ENCODE measurements around the gene RANGAP1. TPM values are rescaled to one million over a fixed set of nuclear protein-coding genes. Genes with fewer than 3 reads are reported as not detected.
A peak's percentile ranks its signal among the peaks of the same experiment; 100 is the strongest.

Gene RANGAP1
- total and polyA plus RNA-seq, 2 donors (not counting 1 experiment from before 2014, with no cell fraction given): 37.2 to 59.9 TPM

GRCh38 chr22:41263704-41264103 lies 22.3 kb downstream of the RANGAP1 start:
- peaks cover 3% of the 10 kb centered on the region for H3K79me2 ChIP-seq (ENCODE audit: control insufficient read depth, insufficient read depth, low read length)
- H3K4me3 ChIP-seq (replicated peaks in 1 of 4; ENCODE audit: control extremely low read depth in 1 of 4, insufficient read depth in 1 of 4, low read depth in 3 of 4, low read length in 4 of 4): no peak overlapping the region
- no peaks in the 10 kb centered on the region for H4K20me1 ChIP-seq (ENCODE audit: control insufficient read depth, extremely low read depth, insufficient read depth, low read length)
- H3K4me1 ChIP-seq (ENCODE audit: control insufficient read depth, extremely low read depth, insufficient read depth, low read length): no peaks in the 10 kb centered on the region
- no peak overlapping the region for H3K27ac ChIP-seq (ENCODE audit: insufficient read depth, low read length)
- no peak overlapping the region for H3K9ac ChIP-seq (ENCODE audit: insufficient read depth, low read length)
- no peaks in the 10 kb centered on the region for H3K9me3 ChIP-seq (ENCODE audit: control insufficient read depth, insufficient read depth, low read depth, low read length)
- TF ChIP-seq CTCF (conservative IDR thresholded peaks at IDR 0.05 in 1 of 2, IDR thresholded peaks at IDR 0.05 in 1 of 2; ENCODE audit: low read depth in 1 of 2, low read length in 2 of 2) (no peak), EZH2 (IDR thresholded peaks at IDR 0.05; ENCODE audit: low read length, missing control alignments) (no peak)
- DNase-seq (ENCODE audit: low read depth in 2 of 2): peak in 1 of 2 donors; percentile 20
- peaks cover 49% of the 10 kb centered on the region for H3K36me3 ChIP-seq (ENCODE audit: control insufficient read depth, insufficient read depth, low read length)
- H3K27me3 ChIP-seq (ENCODE audit: control insufficient read depth, insufficient read depth, low read length): no peaks in the 10 kb centered on the region
- H3K4me2 ChIP-seq (ENCODE audit: extremely low read depth, insufficient read depth, low read length): no peak overlapping the region
- H2AFZ ChIP-seq (ENCODE audit: low read length): no peak overlapping the region

GRCh38 chr22:41262250-41262765 lies 23.7 kb downstream of the RANGAP1 start:
- Histone ChIP-seq H3K79me2 (ENCODE audit: control insufficient read depth, insufficient read depth, low read length) (peaks cover 3% of the 10 kb centered on the region), H3K36me3 (ENCODE audit: control insufficient read depth, insufficient read depth, low read length) (peaks cover 44% of the 10 kb centered on the region), H3K27me3 (ENCODE audit: control insufficient read depth, insufficient read depth, low read length) (no peaks in the 10 kb centered on the region), H3K4me2 (ENCODE audit: extremely low read depth, insufficient read depth, low read length) (no peak overlapping the region), H2AFZ (ENCODE audit: low read length) (no peak overlapping the region), H3K27ac (ENCODE audit: insufficient read depth, low read length) (no peak overlapping the region), H3K4me3 (replicated peaks in 1 of 4; ENCODE audit: control extremely low read depth in 1 of 4, insufficient read depth in 1 of 4, low read depth in 3 of 4, low read length in 4 of 4) (no peak overlapping the region), H3K4me1 (ENCODE audit: control insufficient read depth, extremely low read depth, insufficient read depth, low read length) (no peaks in the 10 kb centered on the region), H3K9me3 (ENCODE audit: control insufficient read depth, insufficient read depth, low read depth, low read length) (no peaks in the 10 kb centered on the region), H4K20me1 (ENCODE audit: control insufficient read depth, extremely low read depth, insufficient read depth, low read length) (no peaks in the 10 kb centered on the region), H3K9ac (ENCODE audit: insufficient read depth, low read length) (no peak overlapping the region)
- no peak for DNase-seq (ENCODE audit: low read depth in 2 of 2)
- no peak for TF ChIP-seq EZH2 (IDR thresholded peaks at IDR 0.05; ENCODE audit: low read length, missing control alignments)
- no peak for TF ChIP-seq CTCF (conservative IDR thresholded peaks at IDR 0.05 in 1 of 2, IDR thresholded peaks at IDR 0.05 in 1 of 2; ENCODE audit: low read depth in 1 of 2, low read length in 2 of 2)

- Histone ChIP-seq H3K27me3 (ENCODE audit: control insufficient read depth, insufficient read depth, low read length) (no peaks in the 10 kb centered on the region), H3K4me3 (replicated peaks in 1 of 4; ENCODE audit: control extremely low read depth in 1 of 4, insufficient read depth in 1 of 4, low read depth in 3 of 4, low read length in 4 of 4) (no peak overlapping the region), H3K4me2 (ENCODE audit: extremely low read depth, insufficient read depth, low read length) (no peak overlapping the region), H3K36me3 (ENCODE audit: control insufficient read depth, insufficient read depth, low read length) (peaks cover 44% of the 10 kb centered on the region), H3K79me2 (ENCODE audit: control insufficient read depth, insufficient read depth, low read length) (peaks cover 3% of the 10 kb centered on the region), H3K27ac (ENCODE audit: insufficient read depth, low read length) (no peak overlapping the region), H4K20me1 (ENCODE audit: control insufficient read depth, extremely low read depth, insufficient read depth, low read length) (no peaks in the 10 kb centered on the region), H3K4me1 (ENCODE audit: control insufficient read depth, extremely low read depth, insufficient read depth, low read length) (no peaks in the 10 kb centered on the region), H2AFZ (ENCODE audit: low read length) (no peak overlapping the region), H3K9me3 (ENCODE audit: control insufficient read depth, insufficient read depth, low read depth, low read length) (no peaks in the 10 kb centered on the region), H3K9ac (ENCODE audit: insufficient read depth, low read length) (no peak overlapping the region)
- no peak for TF ChIP-seq CTCF (conservative IDR thresholded peaks at IDR 0.05 in 1 of 2, IDR thresholded peaks at IDR 0.05 in 1 of 2; ENCODE audit: low read depth in 1 of 2, low read length in 2 of 2)
- TF ChIP-seq EZH2 (IDR thresholded peaks at IDR 0.05; ENCODE audit: low read length, missing control alignments): no peak
- DNase-seq (ENCODE audit: low read depth in 2 of 2): no peak
Observed at GRCh38 chr22:41261541-41262249, 24.3 kb downstream of the RANGAP1 start.
